ENCODE measurements around the gene EWSR1.
A peak's percentile ranks its signal among the peaks of the same experiment; 100 is the strongest.
"Not testable (repeated sequence)": the region's sequence is repeated elsewhere in the genome, so short reads cannot be mapped to it uniquely, and the experiment has no call there.

The EWSR1 gene

GRCh38 chr22:29267858-29268510, at the start of gene EWSR1, which contains the start of gene RHBDD3:
Gene EWSR1 (plus strand): TSS chr22:29268268. CDS start chr22:29268337, 69 bp downstream.
Gene RHBDD3 (minus strand): TSS chr22:29267981. CDS start chr22:29265626, 2,355 bp downstream.
- H3K4me3 ChIP-seq (ENCODE audit: control insufficient read depth, low read depth, low read length), result peak within 1 kb of the TSS; percentile 86
- TF ChIP-seq CTCF (IDR thresholded peaks at IDR 0.05; ENCODE audit: control insufficient read depth, insufficient read depth, low read depth, low read length, missing control alignments), result no peak

GRCh38 chr22:29218758-29219408, 49.2 kb upstream of the EWSR1 start:
- no peak for TF ChIP-seq CTCF (IDR thresholded peaks at IDR 0.05; ENCODE audit: control insufficient read depth, insufficient read depth, low read depth, low read length, missing control alignments)
- no peak for DNase-seq (ENCODE audit: low read depth)
- H3K4me3 ChIP-seq (ENCODE audit: control insufficient read depth, low read depth, low read length), result no peak overlapping the region

More at GRCh38 chr22:29267858-29268510, at the start of gene EWSR1, which contains the start of gene RHBDD3:
- DNase-seq (ENCODE audit: low read depth), result peak; percentile 93

GRCh38 chr22:29219409-29219782, 48.7 kb upstream of the EWSR1 start:
- not testable (repeated sequence) for DNase-seq (ENCODE audit: low read depth); H3K4me3 ChIP-seq (ENCODE audit: control insufficient read depth, low read depth, low read length)

GRCh38 chr22:29219881-29220670, 48.0 kb upstream of the EWSR1 start:
- DNase-seq (ENCODE audit: low read depth), result no peak
- TF ChIP-seq CTCF (IDR thresholded peaks at IDR 0.05; ENCODE audit: control insufficient read depth, insufficient read depth, low read depth, low read length, missing control alignments), result no peak
- H3K4me3 ChIP-seq (ENCODE audit: control insufficient read depth, low read depth, low read length), result no peak overlapping the region

GRCh38 chr22:29224121-29224858, 43.8 kb upstream of the EWSR1 start:
- no peak overlapping the region for H3K4me3 ChIP-seq (ENCODE audit: control insufficient read depth, low read depth, low read length)
- no peak for DNase-seq (ENCODE audit: low read depth)
- no peak for TF ChIP-seq CTCF (IDR thresholded peaks at IDR 0.05; ENCODE audit: control insufficient read depth, insufficient read depth, low read depth, low read length, missing control alignments)

- no peak for DNase-seq (ENCODE audit: low read depth)
- no peak for TF ChIP-seq CTCF (IDR thresholded peaks at IDR 0.05; ENCODE audit: control insufficient read depth, insufficient read depth, low read depth, low read length, missing control alignments)
- H3K4me3 ChIP-seq (ENCODE audit: control insufficient read depth, low read depth, low read length), result no peak overlapping the region
These were observed 43.1 kb upstream of the EWSR1 start for GRCh38 chr22:29224859-29225410.
